HL-60 (cell line): ENCODE data around the gene MYO7A.

Experiments
- POLR2AphosphoS5 ChIP-seq: IDR thresholded peaks from 2 replicates; pipeline ENCODE4 v1.6.1; 2012; ENCODE audit warnings: low read depth
- SPI1 ChIP-seq: IDR thresholded peaks from 2 replicates; pipeline ENCODE4 v1.6.1; 2012; ENCODE audit warnings: low read depth, mild to moderate bottlenecking, borderline replicate concordance
- TF ChIP-seq, protein P1 (sequence below): IDR thresholded peaks from one replicate; pipeline ENCODE4 v1.5.1; 2011; ENCODE audit warnings: low read length, control low read depth, inconsistent platforms; ENCODE audit not compliant: insufficient read depth
- TF ChIP-seq, protein P2 (sequence below): IDR thresholded peaks from 2 replicates; pipeline ENCODE4 v1.6.1; 2012; ENCODE audit warnings: low read depth; ENCODE audit not compliant: insufficient replicate concordance

DNA sequence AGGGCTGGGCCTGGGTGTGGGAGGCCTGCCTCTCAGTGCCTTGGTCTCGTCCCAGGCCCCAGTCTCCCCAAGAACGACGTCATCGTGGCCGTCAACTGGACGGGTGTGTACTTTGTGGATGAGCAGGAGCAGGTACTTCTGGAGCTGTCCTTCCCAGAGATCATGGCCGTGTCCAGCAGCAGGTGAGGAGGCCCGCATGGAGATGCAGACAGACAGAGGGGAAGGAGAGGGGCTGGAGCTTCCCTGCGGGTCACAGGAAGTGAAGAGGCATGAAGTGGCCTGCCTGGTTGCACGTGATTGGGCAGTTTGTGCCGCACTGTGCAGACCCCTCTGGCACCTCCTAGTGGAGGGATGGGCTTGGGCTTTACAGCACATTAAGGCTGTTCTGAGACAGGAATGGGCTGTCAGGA is 70.4 kb downstream of the MYO7A start:
- TF ChIP-seq, protein P1, sequence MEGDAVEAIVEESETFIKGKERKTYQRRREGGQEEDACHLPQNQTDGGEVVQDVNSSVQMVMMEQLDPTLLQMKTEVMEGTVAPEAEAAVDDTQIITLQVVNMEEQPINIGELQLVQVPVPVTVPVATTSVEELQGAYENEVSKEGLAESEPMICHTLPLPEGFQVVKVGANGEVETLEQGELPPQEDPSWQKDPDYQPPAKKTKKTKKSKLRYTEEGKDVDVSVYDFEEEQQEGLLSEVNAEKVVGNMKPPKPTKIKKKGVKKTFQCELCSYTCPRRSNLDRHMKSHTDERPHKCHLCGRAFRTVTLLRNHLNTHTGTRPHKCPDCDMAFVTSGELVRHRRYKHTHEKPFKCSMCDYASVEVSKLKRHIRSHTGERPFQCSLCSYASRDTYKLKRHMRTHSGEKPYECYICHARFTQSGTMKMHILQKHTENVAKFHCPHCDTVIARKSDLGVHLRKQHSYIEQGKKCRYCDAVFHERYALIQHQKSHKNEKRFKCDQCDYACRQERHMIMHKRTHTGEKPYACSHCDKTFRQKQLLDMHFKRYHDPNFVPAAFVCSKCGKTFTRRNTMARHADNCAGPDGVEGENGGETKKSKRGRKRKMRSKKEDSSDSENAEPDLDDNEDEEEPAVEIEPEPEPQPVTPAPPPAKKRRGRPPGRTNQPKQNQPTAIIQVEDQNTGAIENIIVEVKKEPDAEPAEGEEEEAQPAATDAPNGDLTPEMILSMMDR: peak; percentile 10
- TF ChIP-seq POLR2AphosphoS5: no peak
- TF ChIP-seq SPI1: no peak
- TF ChIP-seq, protein P2, sequence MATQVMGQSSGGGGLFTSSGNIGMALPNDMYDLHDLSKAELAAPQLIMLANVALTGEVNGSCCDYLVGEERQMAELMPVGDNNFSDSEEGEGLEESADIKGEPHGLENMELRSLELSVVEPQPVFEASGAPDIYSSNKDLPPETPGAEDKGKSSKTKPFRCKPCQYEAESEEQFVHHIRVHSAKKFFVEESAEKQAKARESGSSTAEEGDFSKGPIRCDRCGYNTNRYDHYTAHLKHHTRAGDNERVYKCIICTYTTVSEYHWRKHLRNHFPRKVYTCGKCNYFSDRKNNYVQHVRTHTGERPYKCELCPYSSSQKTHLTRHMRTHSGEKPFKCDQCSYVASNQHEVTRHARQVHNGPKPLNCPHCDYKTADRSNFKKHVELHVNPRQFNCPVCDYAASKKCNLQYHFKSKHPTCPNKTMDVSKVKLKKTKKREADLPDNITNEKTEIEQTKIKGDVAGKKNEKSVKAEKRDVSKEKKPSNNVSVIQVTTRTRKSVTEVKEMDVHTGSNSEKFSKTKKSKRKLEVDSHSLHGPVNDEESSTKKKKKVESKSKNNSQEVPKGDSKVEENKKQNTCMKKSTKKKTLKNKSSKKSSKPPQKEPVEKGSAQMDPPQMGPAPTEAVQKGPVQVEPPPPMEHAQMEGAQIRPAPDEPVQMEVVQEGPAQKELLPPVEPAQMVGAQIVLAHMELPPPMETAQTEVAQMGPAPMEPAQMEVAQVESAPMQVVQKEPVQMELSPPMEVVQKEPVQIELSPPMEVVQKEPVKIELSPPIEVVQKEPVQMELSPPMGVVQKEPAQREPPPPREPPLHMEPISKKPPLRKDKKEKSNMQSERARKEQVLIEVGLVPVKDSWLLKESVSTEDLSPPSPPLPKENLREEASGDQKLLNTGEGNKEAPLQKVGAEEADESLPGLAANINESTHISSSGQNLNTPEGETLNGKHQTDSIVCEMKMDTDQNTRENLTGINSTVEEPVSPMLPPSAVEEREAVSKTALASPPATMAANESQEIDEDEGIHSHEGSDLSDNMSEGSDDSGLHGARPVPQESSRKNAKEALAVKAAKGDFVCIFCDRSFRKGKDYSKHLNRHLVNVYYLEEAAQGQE: no peak
